Thoracic aorta (tissue), 2 donors: ENCODE results near the gene CREB5. TPM values are rescaled to one million over a fixed set of nuclear protein-coding genes. Genes with fewer than 3 reads are reported as not detected.

Experiments
- ATAC-seq: fragments of 150-250 bp; one replicate; pipeline ENCODE4 v1.8.0; 2017; ENCODE audit warnings: low read depth; ENCODE audit not compliant: insufficient number of reproducible peaks, low FRiP score
- DNase-seq: peaks from one replicate; pipeline ENCODE4 v3.0.0-alpha.2; 2020; ENCODE audit warnings: low spot score
- H3K27ac ChIP-seq, 2 donors: fragments of 200-600 bp; sonication (generic); 1 replicate in 1 of 2; 2 replicates in 1 of 2; pipeline ENCODE4 v1.5.1; 2016; ENCODE audit warnings: mild to moderate bottlenecking in 2 of 2, moderate library complexity in 2 of 2
- H3K27me3 ChIP-seq: fragments of 200-600 bp; sonication (generic); replicated peaks from 2 replicates; pipeline ENCODE4 v1.6.0; 2016; ENCODE audit warnings: mild to moderate bottlenecking; ENCODE audit not compliant: insufficient read depth
- H3K36me3 ChIP-seq: fragments of 200-600 bp; sonication (generic); one replicate; pipeline ENCODE4 v1.5.1; 2016
- H3K4me1 ChIP-seq, 2 donors: fragments of 200-600 bp; sonication (generic); 1 replicate in 1 of 2; 2 replicates in 1 of 2; pipeline versions ENCODE4 v1.5.1 to v1.6.0; 2016; ENCODE audit warnings: low read depth in 2 of 2, mild to moderate bottlenecking in 1 of 2; ENCODE audit not compliant: control insufficient read depth in 1 of 2
- H3K4me3 ChIP-seq: fragments of 200-600 bp; sonication (generic); 2 replicates; pipeline ENCODE4 v1.5.1; 2016; ENCODE audit warnings: mild to moderate bottlenecking
- H3K9me3 ChIP-seq: fragments of 200-600 bp; sonication (generic); 2 replicates; pipeline ENCODE4 v1.5.1; 2016
- total RNA-seq, 2 donors: library from RNA; depleted of rRNA; stranded (reverse); fragments of >200 nt; gene quantifications; one replicate each; pipeline versions ENCODE4 v1.1.0 to v1.2.3, GENCODE V29; 2016
- TF ChIP-seq, protein P1 (sequence below): fragments of 200-600 bp; sonication (generic); IDR thresholded peaks from one replicate; pipeline ENCODE4 v1.5.1; 2019; ENCODE audit warnings: antibody characterized with exemption

Gene CREB5
- total RNA-seq, 2 donors from 2014 or later, result 44.4 to 49.1 TPM

GRCh38 chr7:28564033-28564432, 151.7 kb downstream of the CREB5 start:
- TF ChIP-seq, protein P1, sequence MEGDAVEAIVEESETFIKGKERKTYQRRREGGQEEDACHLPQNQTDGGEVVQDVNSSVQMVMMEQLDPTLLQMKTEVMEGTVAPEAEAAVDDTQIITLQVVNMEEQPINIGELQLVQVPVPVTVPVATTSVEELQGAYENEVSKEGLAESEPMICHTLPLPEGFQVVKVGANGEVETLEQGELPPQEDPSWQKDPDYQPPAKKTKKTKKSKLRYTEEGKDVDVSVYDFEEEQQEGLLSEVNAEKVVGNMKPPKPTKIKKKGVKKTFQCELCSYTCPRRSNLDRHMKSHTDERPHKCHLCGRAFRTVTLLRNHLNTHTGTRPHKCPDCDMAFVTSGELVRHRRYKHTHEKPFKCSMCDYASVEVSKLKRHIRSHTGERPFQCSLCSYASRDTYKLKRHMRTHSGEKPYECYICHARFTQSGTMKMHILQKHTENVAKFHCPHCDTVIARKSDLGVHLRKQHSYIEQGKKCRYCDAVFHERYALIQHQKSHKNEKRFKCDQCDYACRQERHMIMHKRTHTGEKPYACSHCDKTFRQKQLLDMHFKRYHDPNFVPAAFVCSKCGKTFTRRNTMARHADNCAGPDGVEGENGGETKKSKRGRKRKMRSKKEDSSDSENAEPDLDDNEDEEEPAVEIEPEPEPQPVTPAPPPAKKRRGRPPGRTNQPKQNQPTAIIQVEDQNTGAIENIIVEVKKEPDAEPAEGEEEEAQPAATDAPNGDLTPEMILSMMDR, result no peak
- ATAC-seq (no peak), DNase-seq (no peak)
- Histone ChIP-seq H3K4me3 (no peak overlapping the region), H3K36me3 (no peaks in the 10 kb centered on the region), H3K9me3 (no peaks in the 10 kb centered on the region), H3K4me1 (no peaks in the 10 kb centered on the region), H3K27ac (no peak overlapping the region), H3K27me3 (no peaks in the 10 kb centered on the region)

DNA sequence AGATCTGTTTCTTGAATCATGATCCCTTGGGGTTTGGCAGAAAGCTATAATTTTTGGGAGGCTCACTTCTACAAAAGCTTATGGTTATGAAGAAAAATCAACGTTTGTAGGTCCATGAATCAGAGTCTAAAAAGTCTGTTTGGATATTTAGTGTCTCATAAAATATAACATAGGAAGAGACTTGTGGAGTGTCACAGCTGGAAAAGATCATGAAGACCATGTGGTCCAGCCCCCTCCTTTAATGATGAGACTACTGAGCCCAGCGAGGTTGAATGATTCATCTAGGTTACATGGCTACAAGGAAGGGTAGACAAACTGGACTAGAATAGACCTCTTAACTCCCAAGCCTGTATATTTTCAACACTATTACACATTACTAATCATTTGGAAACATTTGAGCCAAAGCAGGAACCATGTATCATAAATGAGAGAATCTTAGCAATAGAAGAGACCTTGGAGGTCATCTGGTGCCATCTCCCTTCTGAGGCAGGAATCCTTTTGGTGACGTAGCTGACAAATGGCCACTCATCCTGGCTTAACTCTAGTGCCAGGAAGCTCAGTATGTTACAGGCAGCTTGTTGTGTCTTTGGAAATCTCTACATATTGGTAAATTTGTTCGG, 152.5 kb downstream of the CREB5 start:
- no peak overlapping the region for H3K27ac ChIP-seq
- H3K4me1 ChIP-seq, result no peaks in the 10 kb centered on the region
- no peaks in the 10 kb centered on the region for H3K27me3 ChIP-seq
- ATAC-seq (no peak), DNase-seq (no peak)
- no peaks in the 10 kb centered on the region for H3K9me3 ChIP-seq
- H3K36me3 ChIP-seq, result no peaks in the 10 kb centered on the region
- TF ChIP-seq, protein P1, result no peak
- H3K4me3 ChIP-seq, result no peak overlapping the region

DNA sequence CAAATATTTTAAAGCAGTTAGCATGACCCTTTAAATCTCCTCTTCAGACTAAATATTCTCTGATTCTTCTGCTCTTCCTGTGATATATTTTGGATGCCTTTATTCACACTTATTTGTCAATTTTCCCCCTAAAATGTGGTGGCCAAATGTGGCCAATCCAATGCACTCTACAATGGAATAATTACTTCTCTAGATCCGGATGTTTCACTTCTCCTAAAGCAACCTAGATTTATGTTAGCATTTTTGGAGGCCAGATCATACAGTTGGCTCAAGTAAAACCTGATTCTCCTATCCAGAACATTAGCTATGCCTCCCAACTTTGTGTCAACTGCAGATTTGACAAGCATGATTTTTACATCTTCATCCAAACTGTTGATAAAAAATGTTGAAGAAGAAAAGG, 153.7 kb downstream of the CREB5 start:
- no peaks in the 10 kb centered on the region for H3K36me3 ChIP-seq
- H3K27me3 ChIP-seq, result no peaks in the 10 kb centered on the region
- TF ChIP-seq, protein P1, result no peak
- no peaks in the 10 kb centered on the region for H3K4me1 ChIP-seq
- no peaks in the 10 kb centered on the region for H3K9me3 ChIP-seq
- no peak overlapping the region for H3K4me3 ChIP-seq
- H3K27ac ChIP-seq, result no peak overlapping the region
- ATAC-seq, result no peak
- DNase-seq, result no peak

DNA sequence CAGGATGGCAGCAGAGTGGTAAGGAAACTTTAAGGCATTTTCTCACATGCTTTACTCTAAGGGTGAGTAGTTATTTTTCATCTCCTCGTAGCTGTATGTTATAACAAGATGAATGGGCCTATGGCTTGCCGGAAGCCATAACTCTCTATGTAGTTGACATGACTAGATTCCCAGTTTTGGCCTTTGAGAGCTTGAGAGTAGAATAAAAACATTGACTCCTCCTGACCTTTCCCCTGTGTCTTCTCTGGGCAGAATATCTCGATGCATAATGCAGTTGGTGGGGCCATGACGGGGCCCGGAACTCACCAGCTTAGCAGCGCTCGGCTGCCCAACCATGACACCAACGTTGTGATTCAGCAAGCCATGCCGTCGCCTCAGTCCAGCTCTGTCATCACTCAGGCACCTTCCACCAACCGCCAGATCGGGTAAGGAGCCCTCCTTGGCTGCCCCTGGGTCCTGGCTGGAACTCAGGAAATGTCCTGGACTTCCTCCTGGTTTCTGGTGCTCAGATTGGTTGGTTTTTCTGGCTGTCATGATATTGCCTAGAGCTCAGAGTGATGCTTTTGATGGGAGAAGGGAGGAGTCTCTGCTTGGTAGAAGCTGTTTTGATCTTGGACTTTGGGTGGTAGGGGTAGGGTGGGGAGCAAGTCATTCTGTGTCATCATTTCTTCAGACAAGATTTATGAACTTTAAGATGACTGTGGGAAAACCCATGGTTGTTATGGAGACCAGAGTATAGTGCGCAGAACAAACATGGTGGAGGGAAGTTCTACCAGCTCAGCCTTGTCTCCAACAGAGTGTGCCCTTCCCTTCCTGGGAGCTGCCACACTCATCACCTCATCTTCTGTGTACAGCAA, 158.0 kb downstream of the CREB5 start:
- H3K4me3 ChIP-seq, result no peak overlapping the region
- H3K4me1 ChIP-seq, result no peaks in the 10 kb centered on the region
- ATAC-seq (no peak), DNase-seq (no peak)
- no peaks in the 10 kb centered on the region for H3K36me3 ChIP-seq
- H3K27ac ChIP-seq, result no peak overlapping the region
- no peaks in the 10 kb centered on the region for H3K27me3 ChIP-seq
- H3K9me3 ChIP-seq, result no peaks in the 10 kb centered on the region
- TF ChIP-seq, protein P1, result no peak

GRCh38 chr7:28570970-28571288, 158.6 kb downstream of the CREB5 start:
- Histone ChIP-seq H3K36me3 (no peaks in the 10 kb centered on the region), H3K27ac (no peak overlapping the region), H3K27me3 (no peaks in the 10 kb centered on the region), H3K4me3 (no peak overlapping the region), H3K4me1 (no peaks in the 10 kb centered on the region), H3K9me3 (no peaks in the 10 kb centered on the region)
- TF ChIP-seq, protein P1, result no peak
- ATAC-seq (no peak), DNase-seq (no peak)
